Progenitor cell of endocrine pancreas (in vitro differentiated cells): Measurements from ENCODE around the gene ZNF41. TPM values are rescaled to one million over a fixed set of nuclear protein-coding genes. Genes with fewer than 3 reads are reported as not detected.

Experiments used
- DNase-seq: peaks from one replicate; pipeline ENCODE4 v3.0.0; 2021; ENCODE audit warnings: low spot score; ENCODE audit not compliant: unreplicated experiment
- H3K27ac Mint-ChIP-seq: 2 replicates; pipeline ENCODE4 v1.8.0; 2021; ENCODE audit warnings: mild to moderate bottlenecking, moderate library complexity, mixed read lengths
- H3K27me3 Mint-ChIP-seq: 2 replicates; pipeline ENCODE4 v1.8.0; 2021; ENCODE audit warnings: mixed read lengths
- H3K36me3 Mint-ChIP-seq: 2 replicates; pipeline ENCODE4 v1.8.0; 2022; ENCODE audit warnings: mixed read lengths; ENCODE audit not compliant: insufficient read depth
- H3K4me1 Mint-ChIP-seq: 2 replicates; pipeline ENCODE4 v1.8.0; 2021; ENCODE audit warnings: low read depth, mixed read lengths
- H3K4me3 Mint-ChIP-seq: 2 replicates; pipeline ENCODE4 v1.8.0; 2021; ENCODE audit warnings: low read depth, mild to moderate bottlenecking, moderate library complexity, mixed read lengths
- H3K9me3 Mint-ChIP-seq: 2 replicates; pipeline ENCODE4 v1.8.0; 2021; ENCODE audit warnings: low read depth, mixed read lengths
- CTCF ChIP-seq: fragments of 200-600 bp; sonication (generic); IDR thresholded peaks from one replicate; pipeline ENCODE4 v1.5.0; 2021; ENCODE audit warnings: antibody characterized with exemption, mild to moderate bottlenecking; ENCODE audit not compliant: unreplicated experiment
- total RNA-seq: library from RNA; stranded (reverse); gene quantifications from 2 replicates; pipeline ENCODE4 v1.2.1, GENCODE V29; 2021

The ZNF41 gene
- total RNA-seq, 1 donor from 2014 or later = 6.1 TPM

GRCh38 chrX:47507153-47507867 is 24.3 kb upstream of the ZNF41 start:
- Mint-ChIP-seq H3K36me3 (no peaks in the 10 kb centered on the region), H3K4me1 (peaks cover 4% of the 10 kb centered on the region), H3K4me3 (no peak overlapping the region), H3K27ac (no peak overlapping the region), H3K27me3 (peaks cover 9% of the 10 kb centered on the region), H3K9me3 (no peaks in the 10 kb centered on the region)
- no peak for DNase-seq
- no peak for TF ChIP-seq CTCF

- no peaks in the 10 kb centered on the region for H3K36me3 Mint-ChIP-seq
- H3K27me3 Mint-ChIP-seq = no peaks in the 10 kb centered on the region
- no peak for DNase-seq
- H3K4me1 Mint-ChIP-seq = peaks cover 4% of the 10 kb centered on the region
- no peak overlapping the region for H3K27ac Mint-ChIP-seq
- no peak overlapping the region for H3K4me3 Mint-ChIP-seq
- TF ChIP-seq CTCF = no peak
- H3K9me3 Mint-ChIP-seq = peaks cover 4% of the 10 kb centered on the region
Measured at GRCh38 chrX:47503151-47503550, 20.1 kb upstream of the ZNF41 start.

GRCh38 chrX:47502316-47503125 is 19.5 kb upstream of the ZNF41 start:
- peaks cover 4% of the 10 kb centered on the region for H3K9me3 Mint-ChIP-seq
- no peak for TF ChIP-seq CTCF
- no peak overlapping the region for H3K27ac Mint-ChIP-seq
- H3K27me3 Mint-ChIP-seq = no peaks in the 10 kb centered on the region
- DNase-seq = no peak
- H3K4me1 Mint-ChIP-seq = peaks cover 4% of the 10 kb centered on the region
- no peak overlapping the region for H3K4me3 Mint-ChIP-seq
- H3K36me3 Mint-ChIP-seq = no peaks in the 10 kb centered on the region

- no peaks in the 10 kb centered on the region for H3K36me3 Mint-ChIP-seq
- no peak overlapping the region for H3K4me3 Mint-ChIP-seq
- peaks cover 6% of the 10 kb centered on the region for H3K9me3 Mint-ChIP-seq
- no peak overlapping the region for H3K27ac Mint-ChIP-seq
- no peaks in the 10 kb centered on the region for H3K27me3 Mint-ChIP-seq
- TF ChIP-seq CTCF = no peak
- DNase-seq = no peak
- peaks cover 4% of the 10 kb centered on the region for H3K4me1 Mint-ChIP-seq
Measured at GRCh38 chrX:47501226-47502074, 18.4 kb upstream of the ZNF41 start.

GRCh38 chrX:47500554-47500953 is 17.5 kb upstream of the ZNF41 start:
- Mint-ChIP-seq H3K4me3 (no peak overlapping the region), H3K27ac (no peak overlapping the region), H3K4me1 (peaks cover 4% of the 10 kb centered on the region), H3K27me3 (no peaks in the 10 kb centered on the region), H3K36me3 (no peaks in the 10 kb centered on the region), H3K9me3 (peaks cover 10% of the 10 kb centered on the region)
- no peak for DNase-seq
- no peak for TF ChIP-seq CTCF
